BLaER1 treated with 17β-estradiol and CSF1 and Interleukin-3, amounts not matched to agents 10 nM and 100 nM (cell line): Measurements from ENCODE around the gene SH2D1B.

Source experiments
- H3K27ac ChIP-seq, 11 experiments: shearing (Covaris generic); formaldehyde crosslinking; 2 replicates each; pipeline ENCODE4 v1.8.1; 2022
- H3K27me3 ChIP-seq, 11 experiments: shearing (Covaris generic); formaldehyde crosslinking; 2 replicates each; pipeline ENCODE4 v1.8.1; 2022
- H3K36me3 ChIP-seq, 11 experiments: shearing (Covaris generic); formaldehyde crosslinking; 2 replicates each; pipeline ENCODE4 v1.8.1; 2022
- H3K4me1 ChIP-seq, 10 experiments: shearing (Covaris generic); formaldehyde crosslinking; 2 replicates each; pipeline ENCODE4 v1.8.1; 2022
- H3K4me2 ChIP-seq, 11 experiments: shearing (Covaris generic); formaldehyde crosslinking; 2 replicates each; pipeline ENCODE4 v1.8.1; 2022
- H3K4me3 ChIP-seq, 10 experiments: shearing (Covaris generic); formaldehyde crosslinking; 2 replicates each; pipeline ENCODE4 v1.8.1; 2022
- H3K9ac ChIP-seq, 11 experiments: shearing (Covaris generic); formaldehyde crosslinking; 2 replicates each; pipeline ENCODE4 v1.8.1; 2022
- H3K9me3 ChIP-seq, 11 experiments: shearing (Covaris generic); formaldehyde crosslinking; replicated peaks in 1 of 11; 2 replicates each; pipeline ENCODE4 v1.8.1; 2022
- H4K20me1 ChIP-seq, 11 experiments: shearing (Covaris generic); formaldehyde crosslinking; 2 replicates each; pipeline ENCODE4 v1.8.1; 2022
- Cebpa-rat ChIP-seq, 11 experiments: shearing (Covaris generic); IDR thresholded peaks; 2 replicates each; pipeline ENCODE4 v1.8.1; 2022

The SH2D1B gene

GRCh38 chr1:162405800-162406199 lies 6.1 kb downstream of the SH2D1B start:
- Histone ChIP-seq H3K27me3 (no peaks in the 10 kb centered on the region), H3K4me2 (no peak overlapping the region), H4K20me1 (no peaks in the 10 kb centered on the region), H3K4me1 (peaks cover 0 to 6% (median 0%) of the 10 kb centered on the region in 10 experiments; a peak in 4 of 20 replicates), H3K9me3 (no peaks in the 10 kb centered on the region), H3K36me3 (no peaks in the 10 kb centered on the region), H3K9ac (no peak overlapping the region), H3K27ac (no peak overlapping the region), H3K4me3 (no peak overlapping the region)
- no peak for TF ChIP-seq Cebpa-rat (IDR thresholded peaks at IDR 0.05)

DNA sequence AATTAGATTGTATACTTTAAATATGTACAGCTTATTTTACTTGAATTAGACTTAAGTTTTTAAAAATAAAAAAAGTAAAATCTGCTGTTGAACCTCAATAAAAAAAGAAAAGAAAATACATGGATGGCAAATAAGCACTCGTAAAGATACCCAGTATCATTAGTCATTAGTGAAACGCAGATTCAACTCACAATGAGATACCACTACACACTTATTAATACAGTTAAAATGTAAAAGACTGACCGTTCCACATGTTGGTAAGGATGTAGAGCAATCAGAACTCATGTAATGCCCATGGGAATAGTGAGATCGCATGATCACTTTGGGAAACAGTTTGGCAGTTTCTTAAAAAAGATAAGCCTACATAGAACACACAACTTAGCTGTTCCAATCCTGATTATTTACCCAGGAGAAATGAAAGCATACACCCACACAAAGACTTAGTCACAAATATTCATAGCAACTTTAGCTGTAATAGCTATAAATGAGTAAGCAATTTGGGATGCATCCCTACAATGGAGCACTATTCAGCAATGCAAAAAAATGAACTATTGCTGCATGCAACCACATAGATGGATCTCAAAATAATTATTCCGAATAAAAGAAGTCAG lies 7.3 kb downstream of the SH2D1B start:
- H3K9ac ChIP-seq: no peak overlapping the region
- H3K4me1 ChIP-seq: peaks cover 0 to 6% (median 0%) of the 10 kb centered on the region in 10 experiments; a peak in 4 of 20 replicates
- H3K4me2 ChIP-seq: peak overlapping the region in 3 of 11 experiments; percentile 6 to 31 (median 7); a peak in 1 of 22 replicates
- no peaks in the 10 kb centered on the region for H3K9me3 ChIP-seq
- TF ChIP-seq Cebpa-rat (IDR thresholded peaks at IDR 0.05): no peak
- no peak overlapping the region for H3K4me3 ChIP-seq
- H4K20me1 ChIP-seq: no peaks in the 10 kb centered on the region
- H3K27ac ChIP-seq: no peak overlapping the region
- no peaks in the 10 kb centered on the region for H3K27me3 ChIP-seq
- no peaks in the 10 kb centered on the region for H3K36me3 ChIP-seq

DNA sequence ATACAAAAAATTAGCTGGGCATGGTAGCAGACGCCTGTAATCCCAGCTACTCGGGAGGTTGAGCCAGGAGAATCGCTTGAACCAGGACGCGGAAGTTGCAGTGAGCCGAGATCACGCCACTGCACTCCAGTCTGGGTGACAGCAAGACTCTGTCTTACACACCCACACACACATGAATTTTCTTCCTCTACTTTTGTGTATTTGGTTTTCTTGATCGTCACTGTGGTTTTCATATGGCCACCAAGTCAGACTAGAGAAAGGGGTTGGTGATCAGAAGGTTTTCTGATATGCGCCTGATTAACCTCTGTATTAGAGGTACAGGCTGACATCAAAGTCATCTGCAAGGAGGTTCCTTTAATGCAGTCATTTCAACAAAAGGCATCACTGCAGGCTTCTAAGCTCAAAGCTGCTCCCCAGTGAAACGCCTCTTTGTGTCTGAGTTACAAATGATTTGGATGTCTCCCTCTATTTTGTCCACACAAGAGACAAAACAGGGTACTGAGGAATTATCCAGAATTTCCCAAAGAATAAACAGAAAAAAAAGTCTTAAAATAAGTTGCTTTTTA lies 11.1 kb downstream of the SH2D1B start:
- Histone ChIP-seq H4K20me1 (no peaks in the 10 kb centered on the region), H3K9me3 (no peaks in the 10 kb centered on the region), H3K4me3 (no peak overlapping the region), H3K4me1 (peaks cover 0 to 6% (median 0%) of the 10 kb centered on the region in 10 experiments; a peak in 4 of 20 replicates), H3K27ac (no peak overlapping the region), H3K27me3 (no peaks in the 10 kb centered on the region), H3K9ac (no peak overlapping the region), H3K4me2 (no peak overlapping the region), H3K36me3 (no peaks in the 10 kb centered on the region)
- TF ChIP-seq Cebpa-rat (IDR thresholded peaks at IDR 0.05): no peak

DNA sequence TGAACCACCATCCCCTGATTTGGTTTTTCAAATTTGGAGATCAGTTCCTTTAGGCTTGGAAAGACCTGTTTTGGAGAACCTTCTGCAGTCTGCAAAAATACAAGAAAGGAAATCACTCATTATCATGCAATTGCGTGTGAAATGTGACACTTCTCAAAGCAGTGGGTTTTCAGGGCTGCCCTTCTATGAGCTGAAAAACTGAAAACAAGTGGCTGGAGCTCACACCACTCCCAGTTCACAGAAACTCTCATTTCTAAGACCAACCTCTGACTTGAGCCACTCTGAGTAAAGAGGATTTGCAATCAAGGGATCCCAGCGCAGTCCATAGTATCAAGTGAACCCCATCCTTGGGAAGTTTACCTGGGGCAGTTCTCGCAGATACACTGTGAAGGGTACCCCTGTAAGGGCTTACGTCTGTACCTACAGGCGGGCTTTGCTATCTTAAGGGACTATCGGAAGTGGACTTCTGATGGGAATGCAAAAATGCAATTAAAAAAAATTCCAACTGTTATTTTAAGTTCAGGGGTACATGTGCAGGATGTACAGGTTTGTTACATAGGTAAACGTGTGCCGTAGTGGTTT lies 12.8 kb downstream of the SH2D1B start:
- no peak overlapping the region for H3K4me3 ChIP-seq
- TF ChIP-seq Cebpa-rat (IDR thresholded peaks at IDR 0.05): no peak
- H3K36me3 ChIP-seq: no peaks in the 10 kb centered on the region
- no peaks in the 10 kb centered on the region for H3K27me3 ChIP-seq
- H3K9me3 ChIP-seq: no peaks in the 10 kb centered on the region
- H3K27ac ChIP-seq: no peak overlapping the region
- H3K4me1 ChIP-seq: no peaks in the 10 kb centered on the region
- no peak overlapping the region for H3K9ac ChIP-seq
- H4K20me1 ChIP-seq: no peaks in the 10 kb centered on the region
- no peak overlapping the region for H3K4me2 ChIP-seq

GRCh38 chr1:162397943-162398560 lies 13.9 kb downstream of the SH2D1B start:
- Histone ChIP-seq H3K4me2 (no peak overlapping the region), H3K4me3 (no peak overlapping the region), H3K27ac (no peak overlapping the region), H3K9ac (no peak overlapping the region), H3K36me3 (no peaks in the 10 kb centered on the region), H3K4me1 (no peaks in the 10 kb centered on the region), H3K27me3 (no peaks in the 10 kb centered on the region), H3K9me3 (no peaks in the 10 kb centered on the region), H4K20me1 (no peaks in the 10 kb centered on the region)
- TF ChIP-seq Cebpa-rat (IDR thresholded peaks at IDR 0.05): no peak

DNA sequence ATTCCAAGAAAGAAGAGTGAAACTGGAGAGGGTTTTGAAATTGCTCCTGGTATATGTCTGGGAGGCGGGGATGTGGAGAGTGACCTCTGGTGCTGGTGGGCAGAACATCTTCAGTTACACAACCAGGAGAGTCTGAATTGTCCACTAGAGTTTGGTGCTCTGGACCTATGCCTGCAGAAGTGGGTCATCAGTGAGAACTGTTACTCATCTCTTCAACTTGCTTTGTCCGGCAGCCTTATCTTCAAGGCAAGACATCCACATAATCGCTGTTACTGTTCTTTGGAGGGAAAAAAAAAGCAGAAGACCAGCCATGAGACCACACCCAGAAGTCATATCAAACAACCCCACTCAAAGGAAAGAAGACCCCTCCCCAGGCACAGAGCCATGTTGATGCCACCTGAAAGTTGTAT lies 14.9 kb downstream of the SH2D1B start:
- TF ChIP-seq Cebpa-rat (IDR thresholded peaks at IDR 0.05): no peak
- no peaks in the 10 kb centered on the region for H4K20me1 ChIP-seq
- no peak overlapping the region for H3K9ac ChIP-seq
- no peak overlapping the region for H3K4me2 ChIP-seq
- no peaks in the 10 kb centered on the region for H3K36me3 ChIP-seq
- H3K4me3 ChIP-seq: no peak overlapping the region
- H3K4me1 ChIP-seq: no peaks in the 10 kb centered on the region; a peak in 1 of 20 replicates
- no peaks in the 10 kb centered on the region for H3K27me3 ChIP-seq
- no peak overlapping the region for H3K27ac ChIP-seq
- no peaks in the 10 kb centered on the region for H3K9me3 ChIP-seq

DNA sequence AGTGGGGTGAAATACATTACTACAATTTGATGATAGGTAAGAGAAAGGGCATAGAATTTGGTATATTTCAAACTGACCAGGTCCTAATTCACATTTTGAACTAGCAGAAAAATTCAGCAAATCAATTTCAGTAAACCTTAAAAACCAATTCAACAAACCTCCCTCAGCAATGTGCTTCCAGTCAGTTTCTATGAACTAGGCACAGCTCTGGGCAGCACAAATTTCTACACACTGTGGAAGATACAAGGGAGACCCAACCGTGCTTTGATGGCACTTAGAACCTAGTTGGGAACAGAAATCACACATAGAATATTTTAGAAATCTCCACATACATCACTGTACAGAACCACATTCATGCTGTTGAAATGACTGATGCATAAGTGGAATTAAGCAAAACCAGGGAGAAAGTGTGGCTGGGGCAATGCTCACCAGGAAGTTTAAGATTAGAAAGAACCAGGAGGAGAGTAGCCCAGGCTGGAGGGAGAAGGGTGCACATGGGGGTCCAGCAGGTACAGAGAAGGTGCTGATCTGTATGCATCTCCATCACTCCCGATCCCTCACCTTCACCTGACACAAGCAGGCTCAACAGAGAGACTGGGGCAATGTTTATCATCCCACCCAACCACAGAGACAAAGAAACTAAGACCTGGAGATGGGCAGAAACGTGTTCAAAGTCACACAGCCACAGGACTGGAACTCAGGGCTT lies 15.6 kb downstream of the SH2D1B start:
- Histone ChIP-seq H3K27ac (no peak overlapping the region), H3K27me3 (no peaks in the 10 kb centered on the region), H3K36me3 (no peaks in the 10 kb centered on the region), H3K9ac (no peak overlapping the region), H3K4me2 (no peak overlapping the region), H3K4me1 (peaks cover 0 to 6% (median 5%) of the 10 kb centered on the region in 10 experiments; a peak in 6 of 20 replicates), H3K9me3 (no peaks in the 10 kb centered on the region), H4K20me1 (no peaks in the 10 kb centered on the region), H3K4me3 (no peak overlapping the region)
- no peak for TF ChIP-seq Cebpa-rat (IDR thresholded peaks at IDR 0.05)

DNA sequence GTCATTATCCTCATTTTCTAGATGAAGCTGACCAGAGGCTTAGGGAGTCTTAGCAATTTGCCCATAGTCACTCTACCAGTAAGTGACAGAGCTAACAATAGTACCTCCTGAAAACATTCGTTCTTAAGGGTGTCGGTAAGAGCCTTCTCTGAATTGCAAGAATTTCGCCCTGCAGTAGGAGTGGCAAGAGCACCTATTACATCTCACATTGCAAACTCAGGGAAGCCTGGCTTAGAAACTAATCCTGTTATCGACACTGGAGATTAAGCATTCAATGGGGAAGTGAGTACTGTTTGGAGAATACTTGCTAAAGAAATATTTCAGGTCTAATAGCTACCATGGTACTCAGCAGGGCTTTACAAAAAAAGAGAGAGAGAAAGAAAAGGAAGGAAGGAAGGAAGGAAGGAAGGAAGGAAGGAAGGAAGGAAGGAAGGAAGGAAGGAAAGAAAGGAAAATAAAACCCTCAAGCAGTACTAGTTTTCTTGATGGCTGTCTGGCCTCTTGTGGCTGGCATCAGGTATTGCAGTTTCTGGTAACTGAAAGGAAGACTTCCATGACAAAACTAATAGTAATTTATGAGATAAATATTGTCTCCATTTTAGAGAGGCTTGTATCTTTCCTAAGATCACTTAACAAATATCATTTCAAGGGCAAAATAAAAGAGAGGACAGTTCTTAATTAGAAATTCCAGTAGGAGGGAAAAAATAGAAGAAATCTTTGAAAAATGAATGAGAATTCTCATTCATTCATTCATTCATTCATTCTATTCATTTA lies 20.0 kb downstream of the SH2D1B start:
- TF ChIP-seq Cebpa-rat (IDR thresholded peaks at IDR 0.05): no peak
- H3K36me3 ChIP-seq: no peaks in the 10 kb centered on the region
- H3K9ac ChIP-seq: no peak overlapping the region
- peak overlapping the region in 5 of 11 experiments; percentile 3 to 29 (median 12); a peak in 4 of 22 replicates for H3K4me2 ChIP-seq
- no peaks in the 10 kb centered on the region for H3K27me3 ChIP-seq
- H4K20me1 ChIP-seq: no peaks in the 10 kb centered on the region
- H3K9me3 ChIP-seq: no peaks in the 10 kb centered on the region
- H3K4me1 ChIP-seq: peaks cover 21 to 50% (median 41%) of the 10 kb centered on the region in 10 experiments
- peak overlapping the region in 4 of 11 experiments; percentile 6 to 85 (median 76); a peak in 5 of 22 replicates for H3K27ac ChIP-seq
- no peak overlapping the region for H3K4me3 ChIP-seq
